GM12878 (cell line): ENCODE data around the gene HMGCLL1. TPM values are rescaled to one million over a fixed set of nuclear protein-coding genes. Genes with fewer than 3 reads are reported as not detected.

Source experiments
- ATAC-seq: fragments of 200-7000 bp; cut with Tn5 transposase; 3 replicates; pipeline ENCODE4 v1.9.1; 2020; ENCODE audit warnings: mild to moderate bottlenecking, moderate library complexity
- BruUV-seq: library from RNA; stranded (reverse); fragments of 400-500 nt; replicated peaks from 2 replicates; lab custom pipeline; 2021; lab: Mats Ljungman, UMichigan
- CTCF ChIA-PET: fragments of 300-600 bp; sonication (Branson Sonifier 250); formaldehyde crosslinking; extraction: SDS; loops from one replicate; lab custom pipeline; 2021; ENCODE audit warnings: inconsistent platforms; lab: Yijun Ruan, JAX
- POLR2A ChIA-PET: fragments of 350-600 bp; formaldehyde crosslinking; extraction: SDS; loops from one replicate; lab custom pipeline; 2021; ENCODE audit warnings: inconsistent platforms; lab: Charles Lee
- RAD21 ChIA-PET: fragments of 300-600 bp; sonication (Branson Sonifier 250); formaldehyde crosslinking; loops from one replicate; lab custom pipeline; 2023; ENCODE audit warnings: antibody characterized with exemption; ENCODE audit not compliant: unreplicated experiment; lab: Charles Lee
- SMC1A ChIA-PET: fragments of 300-600 bp; sonication (Branson Sonifier 250); formaldehyde crosslinking; loops from one replicate; lab custom pipeline; 2023; ENCODE audit not compliant: unreplicated experiment, uncharacterized antibody; lab: Charles Lee
- DNase-seq: peaks from one replicate; pipeline ENCODE4 v3.0.0-alpha.2; 2011; ENCODE audit warnings: low read depth, low spot score
- FAIRE-seq: peaks from 3 replicates; lab custom pipeline; 2011; peaks lifted over from hg19 to GRCh38; lab: Jason Lieb, UNC
- H2AFZ ChIP-seq: 2 replicates; pipeline ENCODE4 v1.6.0; 2011; ENCODE audit warnings: low read depth, low read length, control low read depth; ENCODE audit not compliant: control insufficient read depth
- H3K27ac ChIP-seq: 2 replicates; pipeline ENCODE4 v1.5.1; 2011; ENCODE audit warnings: control low read depth; ENCODE audit not compliant: control insufficient read depth, insufficient read depth
- H3K27me3 ChIP-seq, 2 experiments: replicated peaks in 1 of 2; 2 replicates each; pipeline versions ENCODE4 v1.6.0 to v1.6.1; 2011; ENCODE audit warnings: low read length in 1 of 2; ENCODE audit not compliant: control insufficient read depth in 2 of 2, insufficient read depth in 2 of 2
- H3K36me3 ChIP-seq, 2 experiments: 2 replicates each; pipeline ENCODE4 v1.5.1; 2011; ENCODE audit warnings: low read length in 1 of 2; ENCODE audit not compliant: control insufficient read depth in 2 of 2, insufficient read depth in 2 of 2
- H3K4me1 ChIP-seq: 2 replicates; pipeline ENCODE4 v1.6.1; 2011; ENCODE audit warnings: mild to moderate bottlenecking, low read length, moderate library complexity, mixed read lengths; ENCODE audit not compliant: control insufficient read depth, insufficient read depth
- H3K4me2 ChIP-seq: 2 replicates; pipeline ENCODE4 v1.6.0; 2011; ENCODE audit warnings: control low read depth; ENCODE audit not compliant: control insufficient read depth, insufficient read depth
- H3K4me3 ChIP-seq: fragments of 200-600 bp; sonication (generic); 2 replicates; pipeline ENCODE4 v1.5.1; 2016
- H3K79me2 ChIP-seq: 2 replicates; pipeline ENCODE4 v1.6.0; 2011; ENCODE audit warnings: low read length; ENCODE audit not compliant: control insufficient read depth, insufficient read depth
- H3K9ac ChIP-seq: 2 replicates; pipeline ENCODE4 v1.8.0; 2011; ENCODE audit warnings: low read length, control low read depth, mixed read lengths; ENCODE audit not compliant: control insufficient read depth, insufficient read depth
- H3K9me3 ChIP-seq: replicated peaks from 3 replicates; pipeline ENCODE4 v1.5.1; 2011; ENCODE audit warnings: mild to moderate bottlenecking, low read length; ENCODE audit not compliant: control insufficient read depth, insufficient read depth
- H4K20me1 ChIP-seq: 2 replicates; pipeline ENCODE4 v1.6.0; 2011; ENCODE audit not compliant: control insufficient read depth, insufficient read depth
- CHD4 ChIP-seq: fragments of 200-600 bp; sonication (generic); IDR thresholded peaks from 2 replicates; pipeline ENCODE4 v1.6.1; 2016; ENCODE audit warnings: mild to moderate bottlenecking
- CUX1 ChIP-seq: IDR thresholded peaks from 2 replicates; pipeline ENCODE4 v1.6.1; 2012; ENCODE audit warnings: improper control_type of control experiment, low read depth, low read length; ENCODE audit not compliant: insufficient replicate concordance
- EGR1 ChIP-seq, 2 experiments: IDR thresholded peaks; 1 replicate in 1 of 2; 2 replicates in 1 of 2; pipeline ENCODE4 v1.6.1; 2011 to 2012; ENCODE audit warnings: low read depth in 2 of 2, low read length in 2 of 2, borderline replicate concordance in 1 of 2, mild to moderate bottlenecking in 1 of 2, moderate library complexity in 1 of 2
- EZH2 ChIP-seq: IDR thresholded peaks from 2 replicates; pipeline ENCODE4 v1.6.1; 2012; ENCODE audit warnings: low read depth, mild to moderate bottlenecking, control low read depth, inconsistent platforms, low read length, borderline replicate concordance; ENCODE audit not compliant: control insufficient read depth
- MEF2B ChIP-seq: fragments of 450-650 bp; IDR thresholded peaks from 2 replicates; pipeline ENCODE4 v1.6.1; 2018; ENCODE audit warnings: mild to moderate bottlenecking, moderate library complexity; ENCODE audit not compliant: partially characterized antibody, poor library complexity, severe bottlenecking
- RCOR1 ChIP-seq: conservative IDR thresholded peaks from 2 replicates; pipeline ENCODE4 v1.6.1; 2012; ENCODE audit warnings: low read depth, low read length, improper control_type of control experiment
- SMC3 ChIP-seq: IDR thresholded peaks from 2 replicates; pipeline ENCODE4 v1.6.1; 2011; ENCODE audit warnings: low read length, improper control_type of control experiment, borderline replicate concordance
- SP1 ChIP-seq: IDR thresholded peaks from one replicate; pipeline ENCODE4 v1.6.1; 2011; ENCODE audit warnings: low read depth, low read length
- SRF ChIP-seq, 2 experiments: IDR thresholded peaks; 2 replicates each; pipeline ENCODE4 v1.6.1; 2011; ENCODE audit warnings: low read depth in 2 of 2, low read length in 2 of 2, mild to moderate bottlenecking in 1 of 2, moderate library complexity in 1 of 2
- TAF1 ChIP-seq: IDR thresholded peaks from 2 replicates; pipeline ENCODE4 v1.6.1; 2011; ENCODE audit warnings: mild to moderate bottlenecking, low read depth, low read length, borderline replicate concordance
- YBX1 ChIP-seq: fragments of 450-650 bp; IDR thresholded peaks from 2 replicates; pipeline ENCODE4 v1.6.1; 2016; ENCODE audit warnings: antibody characterized with exemption
- ZBTB4 ChIP-seq: fragments of 450-650 bp; formaldehyde crosslinking; IDR thresholded peaks from 2 replicates; pipeline ENCODE4 v1.4.0; 2022; ENCODE audit warnings: mild to moderate bottlenecking, moderate library complexity
- ZNF217 ChIP-seq: fragments of 450-650 bp; IDR thresholded peaks from 2 replicates; pipeline ENCODE4 v1.6.1; 2017; ENCODE audit warnings: antibody characterized with exemption, mild to moderate bottlenecking
- WGBS: methylation state at CpG from one replicate; pipeline ENCODE4 v1.1.6; 2016; ENCODE audit warnings: low lambda C conversion rate; ENCODE audit not compliant: insufficient replicate concordance, insufficient coverage; ENCODE audit errors: missing lambda C conversion rate; 5-methylcytosine and 5-hydroxymethylcytosine counted together
- in situ Hi-C: fragments of 300-500 bp; cut with MboI; formaldehyde crosslinking; loops from 9 replicates; pipeline ENCODE4 v1.14.3; 2018; ENCODE audit warnings: mixed read lengths
- intact Hi-C: fragments of 100-400 bp; cut with micrococcal nuclease; formaldehyde crosslinking; loops from one replicate; pipeline ENCODE4 v1.14.2; 2022; ENCODE audit not compliant: unreplicated experiment
- polyA plus RNA-seq, 11 experiments: library from polyadenylated mRNA; depleted of rRNA in 4 of 11; unstranded in 6 of 11; stranded (reverse) in 5 of 11; fragments of >200 nt; fragmentation: Nextera tagmentation in 4 of 11; fragmentation: Illumina TruSeq in 1 of 11; extraction: Ambion mirVana in 4 of 11; extraction: Trizol in 1 of 11; gene quantifications; 1 replicate in 1 of 11; 2 replicates in 10 of 11; pipeline versions ENCODE4 v1.2.1 to v1.2.3, GENCODE V29; 2011 to 2016; ENCODE audit warnings: inconsistent platforms in 2 of 11, missing spikeins in 2 of 11, low read depth in 1 of 11
- total RNA-seq, 4 experiments: library from RNA; depleted of rRNA in 3 of 4; stranded (reverse); fragments of >200 nt in 3 of 4; fragmentation: Illumina TruSeq in 1 of 4; extraction: Trizol in 1 of 4; gene quantifications; 2 replicates each; pipeline versions ENCODE4 v1.2.1 to v1.2.3, GENCODE V29; 2013 to 2021

The HMGCLL1 gene
- total and polyA plus RNA-seq, 10 of the 15 experiments (the other 5 are each of a cell fraction or from before 2014, with no cell fraction given): not detected

- no peak for TF ChIP-seq CUX1
- TF ChIP-seq RCOR1: no peak
- TF ChIP-seq SMC3: no peak
- TF ChIP-seq ZNF217: no peak
Measured at GRCh38 chr6:55543633-55544309, 35.2 kb downstream of the HMGCLL1 start (continued).

- CTCF ChIA-PET: no interaction called here
- in situ Hi-C loops: no loop called here
- TF ChIP-seq EZH2: no peak
- TF ChIP-seq SP1: no peak
- no peak for TF ChIP-seq TAF1
- no peak for TF ChIP-seq YBX1
- no peak for TF ChIP-seq ZBTB4
- no peak for TF ChIP-seq SRF (IDR thresholded peaks at IDR 0.05; ENCODE audit: low read depth in 2 of 2, low read length in 2 of 2)
- TF ChIP-seq CHD4: no peak
- TF ChIP-seq MEF2B: no peak
- no peak for TF ChIP-seq EGR1 (IDR thresholded peaks at IDR 0.05; ENCODE audit: borderline replicate concordance in 1 of 2, low read depth in 2 of 2, low read length in 2 of 2)
Measured at GRCh38 chr6:55541024-55541423, 38.0 kb downstream of the HMGCLL1 start.

More at GRCh38 chr6:55541024-55541423, 38.0 kb downstream of the HMGCLL1 start:
- H3K79me2 ChIP-seq: no peaks in the 10 kb centered on the region
- H3K36me3 ChIP-seq: no peaks in the 10 kb centered on the region
- ChIA-PET SMC1A (no interaction called here), RAD21 (no interaction called here), POLR2A (no interaction called here)
- no peak for FAIRE-seq
- intact Hi-C loops: no loop called here
- no peaks in the 10 kb centered on the region for H3K4me1 ChIP-seq
- no peak overlapping the region for H2AFZ ChIP-seq
- no peaks in the 10 kb centered on the region for H3K27me3 ChIP-seq
- no peaks in the 10 kb centered on the region for H3K9me3 ChIP-seq
- H3K4me2 ChIP-seq: no peak overlapping the region
- no peak overlapping the region for H3K4me3 ChIP-seq
- DNase-seq: no peak
- H3K27ac ChIP-seq: no peak overlapping the region
- ATAC-seq: no peak
- no peaks in the 10 kb centered on the region for H4K20me1 ChIP-seq
- no TSS peak for BruUV-seq
- H3K9ac ChIP-seq: no peak overlapping the region
- 0% methylated on average over 1 of the region's 1 CpG for WGBS
